HepG2 (cell line): Measurements from ENCODE around the gene CACNA1C.

Experiments
- CC2D1A ChIP-seq: sonication (generic); formaldehyde crosslinking; IDR thresholded peaks from 2 replicates; pipeline ENCODE4 v1.8.1; 2023; ENCODE audit warnings: mild to moderate bottlenecking, missing genetic modification reagents
- DNMT1 ChIP-seq: sonication (generic); formaldehyde crosslinking; IDR thresholded peaks from 2 replicates; pipeline ENCODE4 v1.5.1; 2020; ENCODE audit warnings: mild to moderate bottlenecking, missing genetic modification reagents
- MYC ChIP-seq: sonication (generic); formaldehyde crosslinking; IDR thresholded peaks from 2 replicates; pipeline ENCODE4 v1.9.0; 2021; ENCODE audit warnings: missing genetic modification reagents, borderline replicate concordance
- MYNN ChIP-seq: sonication (generic); formaldehyde crosslinking; IDR thresholded peaks from 2 replicates; pipeline ENCODE4 v1.4.0; 2020; ENCODE audit warnings: mild to moderate bottlenecking, low read depth, missing genetic modification reagents
- PRDM4 ChIP-seq: sonication (generic); formaldehyde crosslinking; IDR thresholded peaks from 2 replicates; pipeline ENCODE4 v1.9.0; 2021; ENCODE audit warnings: missing genetic modification reagents, borderline replicate concordance
- SOX5 ChIP-seq: IDR thresholded peaks from 2 replicates; pipeline ENCODE4 v1.6.1; 2016; ENCODE audit warnings: borderline replicate concordance
- STAT5B ChIP-seq: sonication (generic); formaldehyde crosslinking; IDR thresholded peaks from 2 replicates; pipeline ENCODE4 v1.4.0; 2020; ENCODE audit warnings: missing genetic modification reagents
- ZNF138 ChIP-seq: sonication (generic); formaldehyde crosslinking; IDR thresholded peaks from 2 replicates; pipeline ENCODE4 v1.5.0; 2020; ENCODE audit warnings: mild to moderate bottlenecking, low read depth, missing genetic modification reagents
- ZNF30 ChIP-seq: sonication (generic); formaldehyde crosslinking; IDR thresholded peaks from 2 replicates; pipeline ENCODE4 v1.5.0; 2020; ENCODE audit warnings: mild to moderate bottlenecking, missing genetic modification reagents
- ZNF317 ChIP-seq: sonication (generic); formaldehyde crosslinking; IDR thresholded peaks from 2 replicates; pipeline ENCODE4 v1.5.0; 2020; ENCODE audit warnings: mild to moderate bottlenecking, missing genetic modification reagents
- ZNF329 ChIP-seq: sonication (generic); formaldehyde crosslinking; IDR thresholded peaks from 2 replicates; pipeline ENCODE4 v1.9.0; 2021; ENCODE audit warnings: low read depth, mild to moderate bottlenecking, missing genetic modification reagents
- ZNF556 ChIP-seq: sonication (generic); formaldehyde crosslinking; IDR thresholded peaks from 2 replicates; pipeline ENCODE4 v1.4.0; 2020; ENCODE audit warnings: mild to moderate bottlenecking, missing genetic modification reagents, borderline replicate concordance
- TF ChIP-seq, protein P1 (sequence below): sonication (generic); formaldehyde crosslinking; IDR thresholded peaks from 2 replicates; pipeline ENCODE4 v1.5.0; 2020; ENCODE audit warnings: mild to moderate bottlenecking, missing genetic modification reagents, moderate library complexity

DNA sequence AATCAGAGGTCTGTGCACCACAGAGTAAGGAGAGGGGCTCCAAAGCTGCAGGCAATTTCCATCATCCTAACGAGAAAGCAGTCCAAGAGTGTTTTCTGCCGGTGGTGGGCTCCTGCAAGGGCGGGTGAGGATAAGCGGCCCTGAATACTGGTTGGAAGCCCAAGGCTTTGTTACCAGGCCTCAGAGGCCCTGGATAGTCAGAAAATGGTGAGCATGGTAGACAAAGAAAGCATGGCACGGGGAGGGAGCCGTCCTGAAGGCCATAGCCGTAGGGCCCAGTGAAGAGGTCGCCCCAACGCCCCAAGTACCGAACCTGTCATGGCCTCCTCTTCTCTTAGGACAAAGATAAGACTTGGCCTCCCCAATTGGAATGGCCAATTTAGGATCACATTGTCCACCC, 435.3 kb downstream of the CACNA1C start:
- no peak for TF ChIP-seq MYC (CRISPR knock-in tag)
- no peak for TF ChIP-seq MYNN (CRISPR knock-in tag)
- TF ChIP-seq ZNF556: no peak
- TF ChIP-seq PRDM4 (CRISPR knock-in tag): no peak
- TF ChIP-seq, protein P1, sequence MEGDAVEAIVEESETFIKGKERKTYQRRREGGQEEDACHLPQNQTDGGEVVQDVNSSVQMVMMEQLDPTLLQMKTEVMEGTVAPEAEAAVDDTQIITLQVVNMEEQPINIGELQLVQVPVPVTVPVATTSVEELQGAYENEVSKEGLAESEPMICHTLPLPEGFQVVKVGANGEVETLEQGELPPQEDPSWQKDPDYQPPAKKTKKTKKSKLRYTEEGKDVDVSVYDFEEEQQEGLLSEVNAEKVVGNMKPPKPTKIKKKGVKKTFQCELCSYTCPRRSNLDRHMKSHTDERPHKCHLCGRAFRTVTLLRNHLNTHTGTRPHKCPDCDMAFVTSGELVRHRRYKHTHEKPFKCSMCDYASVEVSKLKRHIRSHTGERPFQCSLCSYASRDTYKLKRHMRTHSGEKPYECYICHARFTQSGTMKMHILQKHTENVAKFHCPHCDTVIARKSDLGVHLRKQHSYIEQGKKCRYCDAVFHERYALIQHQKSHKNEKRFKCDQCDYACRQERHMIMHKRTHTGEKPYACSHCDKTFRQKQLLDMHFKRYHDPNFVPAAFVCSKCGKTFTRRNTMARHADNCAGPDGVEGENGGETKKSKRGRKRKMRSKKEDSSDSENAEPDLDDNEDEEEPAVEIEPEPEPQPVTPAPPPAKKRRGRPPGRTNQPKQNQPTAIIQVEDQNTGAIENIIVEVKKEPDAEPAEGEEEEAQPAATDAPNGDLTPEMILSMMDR (CRISPR knock-in tag): no peak
- TF ChIP-seq CC2D1A (CRISPR knock-in tag): no peak
- no peak for TF ChIP-seq STAT5B (CRISPR knock-in tag)
- no peak for TF ChIP-seq SOX5
- no peak for TF ChIP-seq DNMT1 (CRISPR knock-in tag)
- no peak for TF ChIP-seq ZNF317 (CRISPR knock-in tag)
- no peak for TF ChIP-seq ZNF329 (CRISPR knock-in tag)
- TF ChIP-seq ZNF138 (CRISPR knock-in tag): no peak
- no peak for TF ChIP-seq ZNF30 (CRISPR knock-in tag)
